ENCODE results near the gene SRP9. TPM values are rescaled to one million over a fixed set of nuclear protein-coding genes. Genes with fewer than 3 reads are reported as not detected.
"Not testable (repeated sequence)": the region's sequence is repeated elsewhere in the genome, so short reads cannot be mapped to it uniquely, and the experiment has no call there.

The SRP9 gene
- total RNA-seq, 1 experiment from 2014 or later: 509 TPM

GRCh38 chr1:225768662-225769426 is 8.8 kb upstream of the SRP9 start:
- no peak for DNase-seq
- no peaks in the 10 kb centered on the region for H3K9me3 ChIP-seq
- H3K27me3 ChIP-seq: no peaks in the 10 kb centered on the region
- H3K4me3 ChIP-seq: no peak overlapping the region
- H3K36me3 ChIP-seq: no peaks in the 10 kb centered on the region

- no peaks in the 10 kb centered on the region for H3K27me3 ChIP-seq
- no peak overlapping the region for H3K4me3 ChIP-seq
- no peak for DNase-seq
- no peaks in the 10 kb centered on the region for H3K36me3 ChIP-seq
- H3K9me3 ChIP-seq: no peaks in the 10 kb centered on the region
Observed at GRCh38 chr1:225769687-225770086, 7.9 kb upstream of the SRP9 start.

- Histone ChIP-seq H3K27me3 (no peaks in the 10 kb centered on the region), H3K4me3 (no peak overlapping the region), H3K9me3 (no peaks in the 10 kb centered on the region), H3K36me3 (no peaks in the 10 kb centered on the region)
- DNase-seq: no peak
Observed at GRCh38 chr1:225770561-225771248, 6.9 kb upstream of the SRP9 start.

- no peak overlapping the region for H3K4me3 ChIP-seq
- H3K27me3 ChIP-seq: no peaks in the 10 kb centered on the region
- H3K9me3 ChIP-seq: no peaks in the 10 kb centered on the region
- no peaks in the 10 kb centered on the region for H3K36me3 ChIP-seq
- no peak for DNase-seq
Observed at GRCh38 chr1:225771661-225772322, 5.8 kb upstream of the SRP9 start.

- no peaks in the 10 kb centered on the region for H3K36me3 ChIP-seq
- peak; percentile 88 for DNase-seq
- H3K9me3 ChIP-seq: no peaks in the 10 kb centered on the region
- H3K27me3 ChIP-seq: no peaks in the 10 kb centered on the region
- H3K4me3 ChIP-seq: 0 out of 2 replicates have a peak overlapping the region, but pooled peaks have one; percentile 0
Observed at GRCh38 chr1:225772323-225772768, 5.3 kb upstream of the SRP9 start.

- H3K9me3 ChIP-seq: no peaks in the 10 kb centered on the region
- H3K27me3 ChIP-seq: no peaks in the 10 kb centered on the region
- peak; percentile 78 for DNase-seq
- peaks cover 1% of the 10 kb centered on the region for H3K36me3 ChIP-seq
- H3K4me3 ChIP-seq: 0 out of 2 replicates have a peak overlapping the region, but pooled peaks have one; percentile 0
Observed at GRCh38 chr1:225772848-225773247, 4.8 kb upstream of the SRP9 start.

GRCh38 chr1:225774281-225775147 is 3.1 kb upstream of the SRP9 start:
- Histone ChIP-seq H3K4me3 (no peak overlapping the region), H3K9me3 (no peaks in the 10 kb centered on the region), H3K27me3 (no peaks in the 10 kb centered on the region), H3K36me3 (peaks cover 15% of the 10 kb centered on the region)
- no peak for DNase-seq

GRCh38 chr1:225776294-225776693 is 1.3 kb upstream of the SRP9 start:
- Histone ChIP-seq H3K4me3 (no peak overlapping the region), H3K9me3 (no peaks in the 10 kb centered on the region), H3K36me3 (peaks cover 26% of the 10 kb centered on the region), H3K27me3 (no peaks in the 10 kb centered on the region)
- no peak for DNase-seq

- Histone ChIP-seq H3K27me3 (no peaks in the 10 kb centered on the region), H3K4me3 (peak overlapping the region; percentile 92), H3K36me3 (peaks cover 32% of the 10 kb centered on the region), H3K9me3 (no peaks in the 10 kb centered on the region)
- no peak for DNase-seq
Observed at GRCh38 chr1:225777058-225777582, 506 bp upstream of the SRP9 start.

GRCh38 chr1:225778337-225778669 is 677 bp downstream of the SRP9 start:
- Histone ChIP-seq H3K9me3 (no peaks in the 10 kb centered on the region), H3K27me3 (no peaks in the 10 kb centered on the region), H3K36me3 (peaks cover 43% of the 10 kb centered on the region), H3K4me3 (peak overlapping the region; percentile 92)
- no peak for DNase-seq

GRCh38 chr1:225779165-225779564 is 1.5 kb downstream of the SRP9 start:
- H3K27me3 ChIP-seq, H3K9me3 ChIP-seq, DNase-seq: not testable (repeated sequence)
- Histone ChIP-seq H3K36me3 (peaks cover 50% of the 10 kb centered on the region), H3K4me3 (peak overlapping the region; percentile 92)

GRCh38 chr1:225780134-225780533 is 2.5 kb downstream of the SRP9 start:
- no peak for DNase-seq
- H3K9me3 ChIP-seq: no peaks in the 10 kb centered on the region
- peaks cover 59% of the 10 kb centered on the region for H3K36me3 ChIP-seq
- no peak overlapping the region for H3K4me3 ChIP-seq
- no peaks in the 10 kb centered on the region for H3K27me3 ChIP-seq

- no peaks in the 10 kb centered on the region for H3K27me3 ChIP-seq
- no peaks in the 10 kb centered on the region for H3K9me3 ChIP-seq
- peaks cover 64% of the 10 kb centered on the region for H3K36me3 ChIP-seq
- no peak for DNase-seq
- H3K4me3 ChIP-seq: no peak overlapping the region
Observed at GRCh38 chr1:225780630-225781029, 3.0 kb downstream of the SRP9 start.

GRCh38 chr1:225789142-225789541 is 11.5 kb downstream of the SRP9 start:
- H3K9me3 ChIP-seq, H3K27me3 ChIP-seq, H3K4me3 ChIP-seq, DNase-seq: not testable (repeated sequence)
- peaks cover 82% of the 10 kb centered on the region for H3K36me3 ChIP-seq

- Histone ChIP-seq H3K4me3 (no peak overlapping the region), H3K9me3 (no peaks in the 10 kb centered on the region), H3K36me3 (peaks cover 47% of the 10 kb centered on the region), H3K27me3 (no peaks in the 10 kb centered on the region)
- no peak for DNase-seq
Observed at GRCh38 chr1:225794954-225795353, 17.3 kb downstream of the SRP9 start.

GRCh38 chr1:225796097-225796496 is 18.5 kb downstream of the SRP9 start:
- H3K36me3 ChIP-seq: peaks cover 39% of the 10 kb centered on the region
- H3K9me3 ChIP-seq, H3K4me3 ChIP-seq, H3K27me3 ChIP-seq, DNase-seq: not testable (repeated sequence)

Measured in MG63 (cell line).